CMK (cell line): ENCODE results near the gene CHST6.
"Not testable (repeated sequence)": the region's sequence is repeated elsewhere in the genome, so short reads cannot be mapped to it uniquely, and the experiment has no call there.

Experiments
- DNase-seq: peaks from one replicate; pipeline ENCODE4 v3.0.0-alpha.2; 2010; ENCODE audit warnings: low read depth

The CHST6 gene

GRCh38 chr16:75502916-75503605 lies 7.8 kb upstream of the CHST6 start:
- no peak for DNase-seq

DNA sequence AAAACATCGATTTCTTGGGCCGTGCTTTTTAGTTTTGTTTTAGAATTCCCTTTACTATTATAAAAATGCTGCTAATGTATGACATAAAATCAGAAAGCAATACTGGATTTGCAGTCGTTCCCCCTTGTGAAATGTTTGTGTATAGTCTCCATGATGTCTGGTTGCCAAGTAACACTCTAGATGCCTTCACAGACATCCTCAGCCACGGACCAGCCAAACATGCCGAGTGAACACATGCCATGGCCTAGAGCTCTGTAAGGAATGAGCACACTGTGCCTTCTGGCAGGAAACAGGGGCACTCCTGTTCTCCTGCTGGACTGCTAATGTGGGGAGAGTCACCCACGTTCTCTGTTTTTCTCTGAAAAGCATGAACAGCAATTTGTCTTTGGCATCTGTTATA lies 6.6 kb upstream of the CHST6 start:
- not testable (repeated sequence) for DNase-seq

DNA sequence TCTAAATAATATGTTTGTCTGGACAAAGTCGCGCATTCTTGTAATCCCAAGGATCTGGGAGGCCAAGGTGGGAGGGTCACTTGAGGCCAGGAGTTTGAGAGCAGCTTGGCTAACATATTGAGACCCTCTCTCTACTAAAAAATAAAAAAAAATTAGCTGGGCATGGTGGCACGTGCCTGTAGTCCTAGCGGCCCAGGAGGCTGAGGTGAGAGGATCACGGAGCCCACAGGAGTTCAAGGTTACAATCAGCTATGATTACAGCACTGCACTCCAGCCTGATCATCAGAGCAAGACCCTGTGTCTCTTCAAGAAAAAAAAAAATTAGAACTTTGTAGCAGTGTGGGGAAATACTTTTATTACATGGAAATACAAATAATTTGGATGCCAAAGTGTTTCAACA lies 6.1 kb upstream of the CHST6 start:
- no peak for DNase-seq

DNA sequence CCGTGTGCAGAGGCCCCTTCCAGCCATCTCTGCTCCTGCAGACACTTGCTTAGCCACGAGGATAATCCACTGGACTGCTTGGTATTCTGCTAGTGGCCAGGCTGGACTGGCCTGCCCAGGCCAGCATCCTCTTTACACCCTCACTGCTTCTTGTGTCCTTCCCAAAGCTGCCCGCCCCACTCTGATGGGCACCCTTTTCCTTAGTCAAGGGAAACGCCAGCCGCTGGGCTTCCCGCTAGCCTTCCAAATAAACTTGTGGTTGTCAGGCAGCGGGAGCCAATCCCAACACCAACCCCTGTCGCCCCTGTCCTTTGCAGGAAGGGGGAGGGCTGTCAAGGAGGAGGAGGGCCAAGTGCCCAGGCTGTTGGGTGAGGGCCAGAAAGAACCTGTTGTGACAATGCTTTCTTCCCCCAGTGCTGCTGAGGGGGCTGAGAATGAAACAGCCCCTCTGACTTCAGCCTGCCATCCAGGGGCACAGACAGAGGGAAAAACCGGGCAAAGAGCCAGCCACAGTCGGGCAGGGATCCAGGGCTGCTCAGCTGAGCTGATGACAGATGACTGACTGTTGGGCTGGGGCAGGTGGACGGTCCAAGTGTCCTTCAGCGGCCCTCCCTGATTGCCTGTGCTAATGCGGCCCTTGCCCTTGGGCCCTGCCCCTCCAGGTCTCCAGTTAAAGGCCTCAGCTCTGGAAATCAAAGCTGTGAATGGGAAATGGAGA lies 3.5 kb upstream of the CHST6 start:
- DNase-seq = not testable (repeated sequence)

DNA sequence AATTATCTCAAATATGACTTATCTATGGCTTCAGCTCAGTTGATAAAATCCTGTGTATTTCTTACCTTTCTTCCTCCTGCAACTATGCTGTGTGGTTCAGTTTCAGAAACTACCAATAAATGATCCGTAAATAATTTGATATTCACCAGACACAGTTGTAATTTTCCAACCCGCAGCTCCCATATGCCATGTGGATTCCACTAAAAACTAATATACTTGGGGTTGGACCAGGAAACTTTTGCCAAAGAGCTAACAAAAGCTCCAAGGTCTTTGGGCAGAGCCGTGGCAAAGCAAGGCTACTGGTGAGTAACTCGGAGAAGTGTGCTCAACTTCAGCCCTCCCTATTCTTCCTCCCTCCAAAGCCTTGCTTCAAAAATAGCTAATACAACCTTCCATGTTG lies 2.3 kb upstream of the CHST6 start:
- no peak for DNase-seq

DNA sequence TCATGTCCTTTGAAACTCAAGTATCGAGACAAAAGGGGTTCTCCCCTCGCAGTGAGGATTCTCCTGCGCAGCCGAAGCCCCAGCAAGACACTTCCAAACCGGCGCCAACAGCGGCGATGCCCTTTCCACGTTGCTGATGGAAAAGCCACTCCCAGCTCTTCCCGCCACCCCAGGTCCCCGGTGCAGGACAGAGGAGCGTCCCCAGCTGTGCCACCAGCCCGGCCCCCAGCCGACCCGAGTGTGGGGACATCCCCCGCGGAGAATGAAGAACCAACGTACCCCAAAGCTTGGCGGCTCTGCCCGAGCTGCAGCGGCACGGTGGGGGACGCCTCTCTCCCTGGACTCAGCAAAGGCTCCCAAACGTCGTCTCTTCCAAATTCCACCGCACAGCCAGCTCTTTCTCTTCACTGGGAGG lies 573 bp downstream of the CHST6 start:
- DNase-seq = no peak

GRCh38 chr16:75494184-75494583 lies 1.1 kb downstream of the CHST6 start:
- DNase-seq = no peak

GRCh38 chr16:75491876-75492275 lies 3.4 kb downstream of the CHST6 start:
- DNase-seq = no peak

GRCh38 chr16:75488322-75488721 lies 6.9 kb downstream of the CHST6 start:
- no peak for DNase-seq

GRCh38 chr16:75486676-75487313 lies 8.4 kb downstream of the CHST6 start:
- no peak for DNase-seq

DNA sequence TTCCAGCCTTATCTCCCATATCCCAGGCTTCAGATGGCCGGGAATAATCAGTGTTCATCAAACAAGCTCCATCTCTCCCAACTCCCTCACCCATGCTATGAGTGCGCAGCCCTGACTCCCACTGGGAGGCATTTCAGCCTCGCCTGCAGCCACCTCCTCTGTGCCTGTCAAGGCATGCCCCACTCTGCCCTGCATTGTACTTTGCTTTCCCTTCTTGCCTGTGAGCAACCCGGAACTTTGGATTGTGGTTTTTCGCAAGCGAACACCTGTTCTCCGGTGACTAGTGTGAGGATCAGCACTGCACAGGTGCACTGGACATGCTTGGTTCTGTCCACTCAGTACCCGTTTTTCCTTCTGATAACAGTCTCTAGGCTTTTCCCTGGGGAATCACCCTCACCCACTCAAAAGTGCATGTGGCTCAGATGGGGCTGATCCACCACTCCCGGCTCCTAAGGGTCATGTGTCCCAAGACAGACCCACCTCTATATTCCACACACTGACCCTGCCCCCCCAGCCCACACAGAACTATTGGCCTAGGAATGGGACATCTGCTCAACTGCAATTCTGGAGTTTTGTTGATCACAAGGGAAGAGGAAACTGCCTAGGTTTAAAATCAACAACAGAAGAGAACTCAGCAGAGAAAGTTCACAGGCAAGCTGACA lies 9.1 kb downstream of the CHST6 start:
- no peak for DNase-seq

- no peak for DNase-seq
These were observed 9.8 kb downstream of the CHST6 start for GRCh38 chr16:75485230-75486013.

DNA sequence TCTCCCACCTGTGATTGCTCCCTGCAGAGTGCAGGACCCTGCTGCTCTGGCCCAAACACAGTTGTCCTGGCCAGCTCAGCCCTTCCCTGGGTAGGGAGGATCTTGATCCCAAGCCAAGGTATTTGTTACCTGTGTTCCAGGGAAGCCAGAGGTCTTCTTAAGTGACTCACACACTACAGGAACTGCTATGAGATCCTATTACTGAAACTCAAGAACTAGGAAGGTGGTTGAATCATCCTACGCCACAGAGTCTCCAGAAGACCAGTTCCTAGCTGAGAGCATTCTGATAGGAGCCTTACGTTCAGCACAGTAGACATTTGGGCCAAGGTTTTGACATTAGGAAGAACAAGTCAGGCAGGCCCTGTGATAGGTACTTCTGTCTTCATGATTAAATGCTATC lies 12.0 kb downstream of the CHST6 start:
- no peak for DNase-seq

- no peak for DNase-seq
These were observed 12.6 kb downstream of the CHST6 start for GRCh38 chr16:75482434-75483205.

GRCh38 chr16:75481475-75481874 lies 13.8 kb downstream of the CHST6 start:
- DNase-seq = no peak

- DNase-seq = no peak
These were observed 15.7 kb downstream of the CHST6 start for GRCh38 chr16:75479421-75479990.

DNA sequence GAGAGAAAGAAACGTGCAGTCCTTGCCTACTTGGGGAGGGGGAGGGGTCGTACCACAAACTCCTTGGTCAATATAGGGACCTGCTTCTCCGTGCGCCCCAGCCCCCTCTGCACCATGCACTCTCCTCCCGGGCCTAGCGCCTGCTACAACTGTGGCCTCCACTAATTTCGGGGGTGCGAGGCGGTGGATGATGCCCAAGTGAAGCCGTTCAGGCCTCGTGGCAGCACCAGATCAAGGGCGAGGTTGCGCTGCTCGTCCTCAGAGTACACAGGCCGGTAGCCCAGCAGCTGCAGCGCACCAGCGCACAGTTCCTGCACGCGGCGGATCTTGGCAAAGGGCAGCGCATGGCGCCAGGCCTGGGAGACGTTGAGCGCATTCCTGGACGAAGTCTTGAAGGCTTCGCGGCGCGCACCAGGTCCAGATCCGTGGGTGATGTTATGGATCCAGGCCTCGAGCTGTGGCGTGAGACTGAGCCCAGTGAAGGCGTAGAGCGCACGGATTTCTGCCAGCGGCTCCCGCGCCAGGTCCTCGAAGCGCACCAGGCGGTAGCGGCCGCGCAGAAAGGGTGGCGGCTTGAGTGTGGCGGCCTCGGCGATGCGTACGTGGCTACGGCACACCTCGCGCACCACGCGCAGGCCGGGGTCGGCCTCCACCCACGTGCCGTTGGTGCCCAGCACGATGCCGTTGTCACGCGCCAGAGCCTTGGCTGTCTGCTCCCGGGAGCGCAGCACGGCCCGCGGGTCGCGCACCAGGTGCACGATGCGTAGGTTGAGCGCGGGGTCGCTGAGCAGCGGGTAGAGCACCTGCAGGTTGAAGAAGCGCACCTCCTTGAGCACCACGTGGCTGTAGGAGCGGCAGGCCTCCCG lies 16.5 kb downstream of the CHST6 start:
- DNase-seq = no peak

- no peak for DNase-seq
These were observed 17.4 kb downstream of the CHST6 start for GRCh38 chr16:75477680-75478473.

DNA sequence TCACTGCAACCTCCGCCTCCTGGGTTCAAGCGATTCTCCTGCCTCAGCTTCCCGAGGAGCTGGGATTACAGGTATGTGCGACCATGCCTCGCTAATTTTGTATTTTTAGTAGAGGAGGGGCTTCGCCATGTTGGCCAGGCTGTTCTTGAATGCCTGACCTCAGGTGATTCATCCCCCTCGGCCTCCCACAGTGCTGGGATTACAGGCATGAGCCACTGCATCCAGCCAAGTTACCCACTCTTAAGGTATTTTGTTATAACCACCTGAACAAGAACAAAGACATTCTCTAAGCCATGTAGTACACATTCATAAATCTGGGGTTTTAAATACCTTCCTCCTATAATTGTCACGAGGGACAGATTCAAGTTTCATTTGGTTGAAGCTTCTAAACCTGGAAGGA lies 18.4 kb downstream of the CHST6 start:
- DNase-seq = no peak
